Panc1 (cell line): ENCODE results near the gene ST6GALNAC1. TPM values are rescaled to one million over a fixed set of nuclear protein-coding genes. Genes with fewer than 3 reads are reported as not detected.

Experiments used
- ATAC-seq: fragments of 200-7000 bp; cut with Tn5 transposase; 2 replicates; pipeline ENCODE4 v1.9.1; 2020; ENCODE audit warnings: mild to moderate bottlenecking, moderate library complexity
- BruUV-seq: library from RNA; stranded (reverse); fragments of 400-500 nt; replicated peaks from 2 replicates; lab custom pipeline; 2021; lab: Mats Ljungman, UMichigan
- CTCF ChIA-PET: fragments of 300-600 bp; sonication (Branson Sonifier 250); formaldehyde crosslinking; loops from one replicate; lab custom pipeline; 2022; ENCODE audit warnings: antibody characterized with exemption; lab: Charles Lee
- POLR2A ChIA-PET: fragments of 300-600 bp; sonication (Branson Sonifier 250); formaldehyde crosslinking; loops from one replicate; lab custom pipeline; 2022; ENCODE audit warnings: antibody characterized with exemption; lab: Charles Lee
- DNase-seq: peaks from one replicate; pipeline ENCODE4 v3.0.0-alpha.2; 2010; ENCODE audit warnings: low read depth, low spot score
- H3K27ac ChIP-seq: 2 replicates; pipeline ENCODE4 v1.5.1; 2011; ENCODE audit warnings: mild to moderate bottlenecking, low read length, inconsistent platforms
- H3K27me3 ChIP-seq: fragments of 200-500 bp; sonication (Bioruptor generic); 2 replicates; pipeline ENCODE4 v1.6.0; 2014; ENCODE audit warnings: low read length, inconsistent platforms; ENCODE audit not compliant: control insufficient read depth, insufficient read depth
- H3K36me3 ChIP-seq: fragments of 200-500 bp; sonication (Bioruptor generic); 2 replicates; pipeline ENCODE4 v1.5.1; 2014; ENCODE audit warnings: inconsistent platforms, mild to moderate bottlenecking, low read length, moderate library complexity; ENCODE audit not compliant: control insufficient read depth, insufficient read depth
- H3K4me1 ChIP-seq: 2 replicates; pipeline ENCODE4 v1.5.1; 2011; ENCODE audit warnings: inconsistent platforms, mild to moderate bottlenecking, low read length, moderate library complexity; ENCODE audit not compliant: control insufficient read depth, insufficient read depth
- H3K4me3 ChIP-seq, 2 experiments: 2 replicates each; pipeline ENCODE4 v1.5.1; 2011 to 2012; ENCODE audit warnings: low read depth in 2 of 2, low read length in 2 of 2, mild to moderate bottlenecking in 2 of 2, inconsistent platforms in 1 of 2, moderate library complexity in 1 of 2
- H3K9me3 ChIP-seq: fragments of 200-500 bp; sonication (Bioruptor generic); 2 replicates; pipeline ENCODE4 v1.5.1; 2014; ENCODE audit warnings: low read depth, mild to moderate bottlenecking, inconsistent platforms, low read length, moderate library complexity; ENCODE audit not compliant: control insufficient read depth, insufficient read depth
- CTCF ChIP-seq: fragments of 450-650 bp; IDR thresholded peaks from 2 replicates; pipeline ENCODE4 v1.5.1; 2017; ENCODE audit warnings: mild to moderate bottlenecking
- POLR2AphosphoS5 ChIP-seq: IDR thresholded peaks from 2 replicates; pipeline ENCODE4 v1.6.1; 2012; ENCODE audit warnings: mild to moderate bottlenecking, low read depth, low read length, moderate library complexity
- REST ChIP-seq, 2 experiments: IDR thresholded peaks; 2 replicates each; pipeline ENCODE4 v1.6.1; 2011 to 2012; ENCODE audit warnings: low read depth in 2 of 2, control low read depth in 1 of 2, low read length in 1 of 2, mild to moderate bottlenecking in 1 of 2, moderate library complexity in 1 of 2; ENCODE audit not compliant: insufficient read depth in 1 of 2
- SIN3A ChIP-seq: IDR thresholded peaks from 2 replicates; pipeline ENCODE4 v1.6.1; 2012; ENCODE audit warnings: low read depth, mild to moderate bottlenecking, low read length, moderate library complexity, borderline replicate concordance; ENCODE audit not compliant: insufficient read depth
- TCF7L2 ChIP-seq: IDR thresholded peaks from 2 replicates; pipeline ENCODE4 v1.6.1; 2011; ENCODE audit warnings: mild to moderate bottlenecking, low read depth, low read length, inconsistent platforms
- in situ Hi-C: cut with HindIII; loops from 2 replicates; pipeline ENCODE4 v1.10.0; 2016; ENCODE audit warnings: low sequenced_read_pairs, low pct_unique_long_range_greater_than_20kb
- intact Hi-C: fragments of 100-400 bp; cut with micrococcal nuclease; formaldehyde crosslinking; loops from one replicate; pipeline ENCODE4 v1.10.0; 2022; ENCODE audit not compliant: unreplicated experiment
- total RNA-seq: library from RNA; stranded (reverse); gene quantifications from one replicate; pipeline ENCODE4 v1.2.1, GENCODE V29; 2021; ENCODE audit not compliant: unreplicated experiment

The ST6GALNAC1 gene
- total RNA-seq, 1 experiment from 2014 or later, result 0.15 TPM

- in situ Hi-C loops, result no loop called here
- CTCF ChIA-PET, result no interaction called here
- no peak overlapping the region for H3K27ac ChIP-seq
- peaks cover 22% of the 10 kb centered on the region for H3K4me1 ChIP-seq
- ATAC-seq (no peak), DNase-seq (no peak)
- H3K9me3 ChIP-seq, result no peaks in the 10 kb centered on the region
- no peaks in the 10 kb centered on the region for H3K27me3 ChIP-seq
- peaks cover 2% of the 10 kb centered on the region; the same call in 1 of the 2 replicates for H3K36me3 ChIP-seq
- POLR2A ChIA-PET, result interaction anchor here (0.6 kb wide), 1 partner anchor 113 kb away, joined by 5 read pairs; no protein-coding TSS in a partner anchor
- intact Hi-C loops, result no loop called here
- H3K4me3 ChIP-seq, result no peak overlapping the region
- no TSS peak for BruUV-seq
- TF ChIP-seq POLR2AphosphoS5 (no peak), TCF7L2 (no peak), CTCF (no peak), REST (IDR thresholded peaks at IDR 0.05; ENCODE audit: insufficient read depth in 1 of 2, low read depth in 2 of 2, low read length in 1 of 2) (no peak), SIN3A (no peak)
Observed at GRCh38 chr17:76675648-76676047, 32.1 kb upstream of the ST6GALNAC1 start.

GRCh38 chr17:76674600-76674999, 31.0 kb upstream of the ST6GALNAC1 start:
- Histone ChIP-seq H3K27ac (no peak overlapping the region), H3K9me3 (no peaks in the 10 kb centered on the region), H3K36me3 (peaks cover 2% of the 10 kb centered on the region; the same call in 1 of the 2 replicates), H3K4me1 (peaks cover 26% of the 10 kb centered on the region), H3K27me3 (no peaks in the 10 kb centered on the region), H3K4me3 (no peak overlapping the region)
- DNase-seq, result no peak
- CTCF ChIA-PET, result interaction anchor here (0.7 kb wide), 1 partner anchor 172 kb away, joined by 3 read pairs; no protein-coding TSS in a partner anchor
- ATAC-seq, result no peak
- in situ Hi-C loops, result no loop called here
- intact Hi-C loops, result no loop called here
- TF ChIP-seq TCF7L2, result no peak
- POLR2A ChIA-PET, result interaction anchor here (0.5 to 0.9 kb wide), 2 partner anchors 46 to 103 kb away, joined by 3 to 7 read pairs; no protein-coding TSS in a partner anchor
- no TSS peak for BruUV-seq

- H3K4me1 ChIP-seq, result peaks cover 26% of the 10 kb centered on the region
- no peak for DNase-seq
- peaks cover 2% of the 10 kb centered on the region; the same call in 1 of the 2 replicates for H3K36me3 ChIP-seq
- H3K4me3 ChIP-seq, result no peak overlapping the region
- H3K9me3 ChIP-seq, result no peaks in the 10 kb centered on the region
- BruUV-seq, result no TSS peak
- H3K27ac ChIP-seq, result no peak overlapping the region; the same call in 1 of the 2 replicates
- in situ Hi-C loops (no loop called here), intact Hi-C loops (no loop called here)
- CTCF ChIA-PET, result no interaction called here
- no peak for TF ChIP-seq CTCF
- no peak for TF ChIP-seq SIN3A
- TF ChIP-seq TCF7L2, result no peak
- no peak for ATAC-seq
- POLR2A ChIA-PET, result no interaction called here
- no peaks in the 10 kb centered on the region for H3K27me3 ChIP-seq
Observed at GRCh38 chr17:76673729-76674128, 30.2 kb upstream of the ST6GALNAC1 start.
